Kidney epithelial cell (primary cell): ENCODE data around the gene ABCC3. TPM values are rescaled to one million over a fixed set of nuclear protein-coding genes. Genes with fewer than 3 reads are reported as not detected.
"Not testable (repeated sequence)": the region's sequence is repeated elsewhere in the genome, so short reads cannot be mapped to it uniquely, and the experiment has no call there.

Experiments used
- DNase-seq: peaks from one replicate; pipeline ENCODE4 v3.0.0-alpha.2; 2010; ENCODE audit warnings: low read depth
- H3K27me3 ChIP-seq: 2 replicates; pipeline ENCODE4 v1.6.0; 2011; ENCODE audit warnings: low read length; ENCODE audit not compliant: control insufficient read depth, insufficient read depth
- H3K36me3 ChIP-seq: 2 replicates; pipeline ENCODE4 v1.5.1; 2011; ENCODE audit warnings: low read length; ENCODE audit not compliant: control insufficient read depth, insufficient read depth
- H3K4me3 ChIP-seq: 2 replicates; pipeline ENCODE4 v1.5.1; 2011; ENCODE audit warnings: low read depth, mild to moderate bottlenecking, control low read depth, low read length
- CTCF ChIP-seq: IDR thresholded peaks from 2 replicates; pipeline ENCODE4 v1.5.1; 2011; ENCODE audit warnings: mild to moderate bottlenecking, moderate library complexity, low read length, control low read depth, inconsistent platforms; ENCODE audit not compliant: insufficient read depth, poor library complexity, severe bottlenecking
- total RNA-seq: library from RNA; depleted of rRNA; stranded (reverse); fragments of >200 nt; gene quantifications from 2 replicates; pipeline ENCODE4 v1.2.3, GENCODE V29; 2015

ABCC3 gene
- total RNA-seq, 1 donor from 2014 or later, result 1.3 TPM

GRCh38 chr17:50719924-50720794, 85.5 kb downstream of the ABCC3 start:
- no peak for TF ChIP-seq CTCF
- no peaks in the 10 kb centered on the region for H3K27me3 ChIP-seq
- no peaks in the 10 kb centered on the region for H3K36me3 ChIP-seq
- no peak for DNase-seq
- H3K4me3 ChIP-seq, result peak overlapping the region; percentile 79

GRCh38 chr17:50721194-50722010, 86.7 kb downstream of the ABCC3 start:
- DNase-seq, result no peak
- Histone ChIP-seq H3K27me3 (no peaks in the 10 kb centered on the region), H3K36me3 (no peaks in the 10 kb centered on the region)

GRCh38 chr17:50722746-50723145, 88.1 kb downstream of the ABCC3 start:
- no peak for DNase-seq
- no peaks in the 10 kb centered on the region for H3K36me3 ChIP-seq
- no peaks in the 10 kb centered on the region for H3K27me3 ChIP-seq
- H3K4me3 ChIP-seq, result no peak overlapping the region
- TF ChIP-seq CTCF, result no peak

More at GRCh38 chr17:50721194-50722010, 86.7 kb downstream of the ABCC3 start:
- TF ChIP-seq CTCF, result no peak
- peak overlapping the region; percentile 79 for H3K4me3 ChIP-seq

DNA sequence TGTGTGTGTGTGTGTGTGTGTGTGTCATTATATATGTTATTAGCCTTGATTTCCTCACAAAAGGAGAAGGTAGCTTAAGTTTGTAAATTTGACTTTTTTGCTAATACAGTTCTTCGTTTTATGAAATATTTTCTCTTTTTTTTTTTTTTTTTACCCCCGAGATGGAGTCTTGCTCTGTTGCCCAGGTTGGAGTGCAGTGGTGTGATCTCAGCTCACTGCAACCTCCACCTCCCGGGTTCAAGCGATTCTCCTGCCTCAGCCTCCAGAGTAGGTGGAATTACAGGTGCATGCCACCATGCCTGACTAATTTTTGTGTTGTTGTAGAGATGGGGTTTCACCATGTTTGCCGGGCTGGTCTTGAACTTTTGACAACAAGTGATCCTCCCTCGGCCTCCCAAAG, 89.9 kb downstream of the ABCC3 start:
- not testable (repeated sequence) for DNase-seq, H3K36me3 ChIP-seq, H3K27me3 ChIP-seq, H3K4me3 ChIP-seq

GRCh38 chr17:50725769-50726655, 91.3 kb downstream of the ABCC3 start:
- TF ChIP-seq CTCF, result no peak
- no peak for DNase-seq
- Histone ChIP-seq H3K27me3 (no peaks in the 10 kb centered on the region), H3K36me3 (no peaks in the 10 kb centered on the region), H3K4me3 (no peak overlapping the region)

DNA sequence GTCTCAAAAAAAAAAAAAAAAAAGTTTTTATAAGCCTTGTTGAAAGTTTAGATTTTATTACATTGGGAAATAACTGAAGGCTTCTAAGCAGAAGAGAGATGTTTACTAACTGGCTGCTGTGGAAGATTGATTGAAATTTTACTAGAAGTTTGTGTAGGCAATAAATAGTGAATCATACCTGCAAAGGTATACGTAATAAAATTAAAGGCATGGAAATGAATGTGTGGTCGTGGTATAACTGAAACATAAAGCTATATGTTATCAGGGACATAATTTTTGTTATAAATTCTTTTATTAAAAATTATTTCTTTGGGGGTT, 93.4 kb downstream of the ABCC3 start:
- no peaks in the 10 kb centered on the region for H3K27me3 ChIP-seq
- H3K36me3 ChIP-seq, result no peaks in the 10 kb centered on the region
- TF ChIP-seq CTCF, result no peak
- DNase-seq, result no peak
- H3K4me3 ChIP-seq, result no peak overlapping the region
